Measurements from ENCODE around the gene GGA1.

GRCh38 chr22:37659066-37659896, 50.6 kb downstream of the GGA1 start:
- no peak for TF ChIP-seq POLR2AphosphoS5 (IDR thresholded peaks at IDR 0.05; ENCODE audit: borderline replicate concordance, low read depth, low read length)
- TF ChIP-seq EZH2 (IDR thresholded peaks at IDR 0.05), result no peak
